Choroid plexus epithelial cell (primary cell): ENCODE measurements around the gene EPB41L2.
"Not testable (repeated sequence)": the region's sequence is repeated elsewhere in the genome, so short reads cannot be mapped to it uniquely, and the experiment has no call there.

Experiments
- DNase-seq: peaks from one replicate; pipeline ENCODE4 v3.0.0-alpha.2; 2010; ENCODE audit warnings: low read depth
- H3K4me3 ChIP-seq: 2 replicates; pipeline ENCODE4 v1.5.1; 2011; ENCODE audit warnings: low read depth, mild to moderate bottlenecking, control low read depth, low read length, moderate library complexity
- CTCF ChIP-seq: conservative IDR thresholded peaks from 2 replicates; pipeline ENCODE4 v1.5.1; 2011; ENCODE audit warnings: low read depth, mild to moderate bottlenecking, control low read depth, inconsistent platforms, low read length, moderate library complexity

EPB41L2 gene

GRCh38 chr6:131093334-131093733 lies 30.3 kb upstream of the EPB41L2 start:
- H3K4me3 ChIP-seq = no peak overlapping the region
- no peak for TF ChIP-seq CTCF
- no peak for DNase-seq

GRCh38 chr6:131091944-131092343 lies 28.9 kb upstream of the EPB41L2 start:
- not testable (repeated sequence) for DNase-seq, H3K4me3 ChIP-seq

GRCh38 chr6:131090339-131090738 lies 27.3 kb upstream of the EPB41L2 start:
- DNase-seq, H3K4me3 ChIP-seq: not testable (repeated sequence)

- no peak overlapping the region for H3K4me3 ChIP-seq
- no peak for DNase-seq
- TF ChIP-seq CTCF = peak; percentile 25
Observed at GRCh38 chr6:131084982-131085381, 21.9 kb upstream of the EPB41L2 start.

GRCh38 chr6:131083687-131084086 lies 20.6 kb upstream of the EPB41L2 start:
- no peak for TF ChIP-seq CTCF
- DNase-seq = no peak
- H3K4me3 ChIP-seq = no peak overlapping the region

GRCh38 chr6:131082335-131082734 lies 19.3 kb upstream of the EPB41L2 start:
- H3K4me3 ChIP-seq = no peak overlapping the region
- DNase-seq = no peak
- no peak for TF ChIP-seq CTCF

- H3K4me3 ChIP-seq = no peak overlapping the region
- no peak for DNase-seq
- no peak for TF ChIP-seq CTCF
Observed at GRCh38 chr6:131080084-131080483, 17.0 kb upstream of the EPB41L2 start.

GRCh38 chr6:131073577-131073976 lies 10.5 kb upstream of the EPB41L2 start:
- no peak overlapping the region for H3K4me3 ChIP-seq
- no peak for TF ChIP-seq CTCF
- DNase-seq = no peak
